BLaER1 treated with 17β-estradiol and CSF1 and Interleukin-3, amounts not matched to agents 10 nM and 100 nM (cell line): ENCODE data around the gene GPNMB.
A peak's percentile ranks its signal among the peaks of the same experiment; 100 is the strongest.
"Not testable (repeated sequence)": the region's sequence is repeated elsewhere in the genome, so short reads cannot be mapped to it uniquely, and the experiment has no call there.

Experiments used
- H3K27ac ChIP-seq, 11 experiments: shearing (Covaris generic); formaldehyde crosslinking; 2 replicates each; pipeline ENCODE4 v1.8.1; 2022
- H3K27me3 ChIP-seq, 11 experiments: shearing (Covaris generic); formaldehyde crosslinking; 2 replicates each; pipeline ENCODE4 v1.8.1; 2022
- H3K36me3 ChIP-seq, 11 experiments: shearing (Covaris generic); formaldehyde crosslinking; 2 replicates each; pipeline ENCODE4 v1.8.1; 2022
- H3K4me1 ChIP-seq, 10 experiments: shearing (Covaris generic); formaldehyde crosslinking; 2 replicates each; pipeline ENCODE4 v1.8.1; 2022
- H3K4me2 ChIP-seq, 11 experiments: shearing (Covaris generic); formaldehyde crosslinking; 2 replicates each; pipeline ENCODE4 v1.8.1; 2022
- H3K4me3 ChIP-seq, 10 experiments: shearing (Covaris generic); formaldehyde crosslinking; 2 replicates each; pipeline ENCODE4 v1.8.1; 2022
- H3K9ac ChIP-seq, 11 experiments: shearing (Covaris generic); formaldehyde crosslinking; 2 replicates each; pipeline ENCODE4 v1.8.1; 2022
- H3K9me3 ChIP-seq, 11 experiments: shearing (Covaris generic); formaldehyde crosslinking; replicated peaks in 1 of 11; 2 replicates each; pipeline ENCODE4 v1.8.1; 2022
- H4K20me1 ChIP-seq, 11 experiments: shearing (Covaris generic); formaldehyde crosslinking; 2 replicates each; pipeline ENCODE4 v1.8.1; 2022
- Cebpa-rat ChIP-seq, 11 experiments: shearing (Covaris generic); IDR thresholded peaks; 2 replicates each; pipeline ENCODE4 v1.8.1; 2022

Gene GPNMB

DNA sequence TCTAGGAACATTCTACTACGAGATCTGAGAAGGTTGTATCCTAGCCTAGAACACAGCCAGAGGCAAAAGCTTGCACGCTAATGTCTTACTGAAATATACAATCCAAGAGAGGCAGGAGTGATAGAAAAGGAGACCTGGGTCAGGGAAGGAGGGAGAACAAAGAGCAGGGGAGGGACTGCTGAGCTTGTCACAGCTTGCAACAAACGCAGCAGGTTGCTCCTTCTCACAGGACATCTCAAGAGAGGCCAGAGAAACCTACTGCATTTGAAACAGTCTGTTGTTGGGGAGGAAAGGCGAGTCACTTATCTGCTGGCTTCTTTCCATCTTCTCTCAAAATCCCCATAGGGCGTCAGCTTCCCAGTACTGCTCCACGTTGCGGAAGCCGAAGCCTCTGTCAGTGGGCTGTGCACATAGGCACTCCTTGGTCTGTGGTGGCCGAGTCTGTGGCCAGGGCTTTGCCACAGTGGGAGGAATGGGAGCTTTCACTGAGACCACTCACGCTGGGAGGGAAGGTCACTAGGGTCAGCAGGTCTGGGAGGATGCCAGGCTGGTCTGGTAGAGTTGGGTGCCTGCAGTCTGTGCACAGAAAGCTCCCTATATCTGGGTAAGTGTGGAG, 25.8 kb upstream of the GPNMB start:
- Histone ChIP-seq H4K20me1 (no peaks in the 10 kb centered on the region), H3K4me2 (no peak overlapping the region), H3K9me3 (no peaks in the 10 kb centered on the region; a peak in 1 of 22 replicates), H3K27me3 (no peaks in the 10 kb centered on the region), H3K4me1 (peaks cover 0 to 13% (median 0%) of the 10 kb centered on the region in 10 experiments; a peak in 3 of 20 replicates), H3K4me3 (no peak overlapping the region), H3K36me3 (no peaks in the 10 kb centered on the region), H3K9ac (no peak overlapping the region), H3K27ac (no peak overlapping the region)
- no peak for TF ChIP-seq Cebpa-rat (IDR thresholded peaks at IDR 0.05)

DNA sequence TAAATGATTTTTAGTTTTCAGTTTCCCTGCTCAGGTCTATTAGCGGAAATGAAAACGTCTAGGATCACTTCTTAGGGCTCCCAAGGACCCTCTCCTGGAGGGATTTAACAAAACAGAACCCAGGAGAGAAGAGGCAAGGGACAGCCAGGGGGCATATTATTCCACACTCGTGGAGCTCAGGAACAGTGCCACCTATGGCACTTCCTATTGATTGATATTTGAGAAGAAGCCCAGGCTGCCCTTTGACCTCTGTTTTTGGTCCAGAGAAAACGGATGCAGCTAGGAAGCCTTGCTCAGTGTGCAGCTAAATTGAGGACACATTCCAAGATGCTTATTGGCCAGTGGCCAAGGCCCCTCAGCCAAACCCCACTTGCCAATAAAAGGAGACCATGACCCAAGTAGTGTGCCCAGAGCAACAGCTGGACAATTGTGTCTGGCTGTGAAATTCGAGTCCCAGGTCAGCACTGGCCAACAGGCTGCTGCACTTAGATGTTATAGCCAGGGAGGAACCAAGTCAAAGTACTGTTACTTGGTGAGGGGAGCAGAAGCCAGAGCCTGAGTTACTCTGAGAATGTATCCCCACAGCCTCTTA, 24.0 kb upstream of the GPNMB start:
- Histone ChIP-seq H3K4me3 (no peak overlapping the region), H3K27me3 (no peaks in the 10 kb centered on the region), H4K20me1 (no peaks in the 10 kb centered on the region), H3K36me3 (no peaks in the 10 kb centered on the region), H3K4me1 (peaks cover 0 to 7% (median 2%) of the 10 kb centered on the region in 10 experiments; a peak in 4 of 20 replicates), H3K4me2 (no peak overlapping the region), H3K9me3 (no peaks in the 10 kb centered on the region; a peak in 1 of 22 replicates), H3K9ac (no peak overlapping the region), H3K27ac (no peak overlapping the region)
- TF ChIP-seq Cebpa-rat (IDR thresholded peaks at IDR 0.05) = no peak

DNA sequence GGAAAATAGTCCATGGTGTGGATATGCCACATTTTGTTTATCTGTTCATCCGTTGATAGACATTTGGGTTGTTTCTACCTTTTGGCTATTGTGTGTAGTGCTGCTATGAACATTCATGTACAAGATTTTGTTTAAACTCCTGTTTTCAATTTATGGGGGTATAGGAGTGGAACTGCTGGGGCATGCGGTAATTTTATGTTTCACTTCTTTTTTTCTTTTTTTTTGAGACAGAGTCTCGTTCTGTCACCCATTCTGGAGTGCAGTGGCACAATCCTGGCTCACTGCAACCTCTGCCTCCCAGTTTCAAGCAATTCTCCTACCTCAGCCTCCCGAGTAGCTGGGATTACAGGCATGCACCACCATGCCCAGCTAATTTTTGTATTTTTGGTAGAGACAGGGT, 22.2 kb upstream of the GPNMB start:
- not testable (repeated sequence) for H3K27me3 ChIP-seq, H3K4me1 ChIP-seq, H3K9ac ChIP-seq, H3K4me2 ChIP-seq, H3K27ac ChIP-seq, H3K36me3 ChIP-seq, H4K20me1 ChIP-seq, H3K9me3 ChIP-seq, H3K4me3 ChIP-seq

DNA sequence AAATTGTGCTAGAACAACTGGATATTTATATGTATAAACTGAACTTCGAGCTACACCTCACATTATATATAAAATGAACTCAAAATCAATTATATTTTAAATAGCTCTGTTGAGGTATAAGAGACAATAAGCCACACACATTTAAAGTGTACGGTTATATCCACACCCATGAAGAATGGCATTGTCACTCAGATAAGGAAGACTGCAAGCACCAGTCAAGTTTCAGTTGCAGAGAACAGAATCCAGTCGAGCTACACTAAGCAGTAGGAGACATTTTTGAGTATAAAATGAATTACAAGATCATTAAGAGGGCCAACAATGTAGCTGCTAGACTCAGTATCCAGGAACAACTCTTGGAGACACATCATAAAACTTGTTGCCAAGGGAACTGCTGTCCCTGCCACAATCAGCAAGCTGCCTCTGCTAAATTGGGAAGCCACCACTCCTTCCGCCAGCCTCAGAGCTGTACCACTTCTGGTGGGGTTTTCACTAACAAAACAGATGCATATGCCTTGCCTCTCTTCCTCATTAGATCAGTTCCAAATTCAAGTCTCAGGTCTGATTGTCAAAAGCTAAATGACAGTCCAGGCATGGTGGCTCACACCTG, 19.6 kb upstream of the GPNMB start:
- Histone ChIP-seq H3K4me1 (peaks cover 0 to 7% (median 2%) of the 10 kb centered on the region in 10 experiments; a peak in 4 of 20 replicates), H4K20me1 (no peaks in the 10 kb centered on the region), H3K4me3 (no peak overlapping the region), H3K4me2 (0 out of 22 replicates have a peak overlapping the region, but pooled peaks of 3 of the 11 experiments have one; percentile 4 to 8 (median 4)), H3K36me3 (no peaks in the 10 kb centered on the region), H3K27me3 (no peaks in the 10 kb centered on the region), H3K27ac (no peak overlapping the region), H3K9me3 (peaks cover 5 to 13% (median 7%) of the 10 kb centered on the region in 11 experiments; a peak in 20 of 22 replicates), H3K9ac (no peak overlapping the region)
- no peak for TF ChIP-seq Cebpa-rat (IDR thresholded peaks at IDR 0.05)

DNA sequence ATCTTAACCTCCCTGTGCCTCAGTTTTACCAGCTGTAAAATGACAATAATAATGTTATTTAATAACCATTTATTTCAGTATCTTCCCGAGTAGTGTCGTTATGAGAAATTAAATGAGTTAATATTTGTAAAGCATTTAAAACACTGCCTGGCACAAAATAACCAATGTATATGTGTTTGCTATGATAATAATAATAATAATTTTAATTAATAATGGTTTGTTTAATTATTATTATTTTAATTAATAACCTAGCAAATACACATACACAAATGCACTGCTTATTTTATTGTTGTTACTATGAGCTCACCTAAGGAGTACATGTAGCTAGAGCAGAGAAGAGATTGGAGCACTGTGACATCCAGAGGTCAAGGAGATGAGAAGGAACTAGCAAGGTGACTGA, 18.2 kb upstream of the GPNMB start:
- no peaks in the 10 kb centered on the region for H3K27me3 ChIP-seq
- no peak overlapping the region for H3K9ac ChIP-seq
- H3K4me1 ChIP-seq = peaks cover 0 to 7% (median 2%) of the 10 kb centered on the region in 10 experiments; a peak in 4 of 20 replicates
- no peaks in the 10 kb centered on the region for H3K36me3 ChIP-seq
- H4K20me1 ChIP-seq = no peaks in the 10 kb centered on the region
- H3K4me2 ChIP-seq = no peak overlapping the region
- H3K27ac ChIP-seq = no peak overlapping the region
- no peak for TF ChIP-seq Cebpa-rat (IDR thresholded peaks at IDR 0.05)
- peaks cover 5 to 13% (median 7%) of the 10 kb centered on the region in 11 experiments; a peak in 20 of 22 replicates for H3K9me3 ChIP-seq
- H3K4me3 ChIP-seq = no peak overlapping the region

DNA sequence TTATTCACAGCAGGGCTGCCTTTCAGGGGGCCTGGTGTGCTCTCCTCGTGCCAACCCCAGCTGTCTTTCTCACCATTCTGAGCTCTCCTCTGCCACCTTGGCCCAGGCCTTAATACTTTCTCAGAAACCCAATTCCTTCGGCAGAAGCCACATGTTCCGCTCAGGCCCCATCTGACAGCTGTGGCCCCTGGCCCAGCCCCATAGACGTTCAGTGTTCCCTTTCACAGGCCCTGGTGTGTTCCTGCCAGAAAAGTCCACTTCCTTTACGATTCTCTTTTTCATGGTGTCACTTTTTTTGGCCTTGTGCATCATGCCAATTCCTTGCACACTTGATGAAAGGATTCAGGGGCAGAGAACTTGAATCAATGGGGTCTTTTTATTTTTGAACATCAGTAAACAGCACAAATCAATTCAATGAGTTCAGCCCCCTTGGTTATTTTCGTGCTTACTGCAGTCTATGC, 15.9 kb upstream of the GPNMB start:
- Histone ChIP-seq H3K36me3 (no peaks in the 10 kb centered on the region), H3K4me3 (no peak overlapping the region), H3K4me2 (no peak overlapping the region), H3K27me3 (no peaks in the 10 kb centered on the region), H3K27ac (no peak overlapping the region), H3K9me3 (peaks cover 5 to 13% (median 7%) of the 10 kb centered on the region in 11 experiments; a peak in 20 of 22 replicates), H3K9ac (no peak overlapping the region), H3K4me1 (peaks cover 0 to 7% (median 2%) of the 10 kb centered on the region in 10 experiments; a peak in 4 of 20 replicates), H4K20me1 (no peaks in the 10 kb centered on the region)
- TF ChIP-seq Cebpa-rat (IDR thresholded peaks at IDR 0.05) = no peak

DNA sequence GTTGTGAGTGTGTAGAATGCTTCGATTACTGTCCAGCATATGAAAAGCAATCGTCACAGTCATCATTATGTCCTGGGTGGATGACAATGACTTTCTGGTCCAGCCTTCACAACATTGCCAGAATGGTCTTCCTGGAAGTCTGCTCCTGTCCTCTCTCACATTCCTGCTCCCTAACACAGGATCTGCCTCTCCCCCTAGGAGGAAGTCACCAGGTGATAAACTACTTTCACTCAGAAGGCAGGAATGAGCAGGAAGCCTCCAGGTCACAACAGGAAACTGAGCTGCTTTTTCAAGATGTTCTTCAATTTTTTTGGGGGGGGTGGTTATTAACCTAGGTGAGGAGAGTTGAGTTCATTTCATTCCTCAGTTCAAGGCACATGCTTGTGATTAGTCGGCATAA, 13.6 kb upstream of the GPNMB start:
- no peak for TF ChIP-seq Cebpa-rat (IDR thresholded peaks at IDR 0.05)
- no peaks in the 10 kb centered on the region for H3K36me3 ChIP-seq
- H3K4me3 ChIP-seq = no peak overlapping the region
- H4K20me1 ChIP-seq = no peaks in the 10 kb centered on the region
- H3K9me3 ChIP-seq = peaks cover 5 to 13% (median 7%) of the 10 kb centered on the region in 11 experiments; a peak in 20 of 22 replicates
- H3K9ac ChIP-seq = no peak overlapping the region
- H3K27ac ChIP-seq = no peak overlapping the region
- no peaks in the 10 kb centered on the region for H3K4me1 ChIP-seq
- no peaks in the 10 kb centered on the region for H3K27me3 ChIP-seq
- H3K4me2 ChIP-seq = no peak overlapping the region

DNA sequence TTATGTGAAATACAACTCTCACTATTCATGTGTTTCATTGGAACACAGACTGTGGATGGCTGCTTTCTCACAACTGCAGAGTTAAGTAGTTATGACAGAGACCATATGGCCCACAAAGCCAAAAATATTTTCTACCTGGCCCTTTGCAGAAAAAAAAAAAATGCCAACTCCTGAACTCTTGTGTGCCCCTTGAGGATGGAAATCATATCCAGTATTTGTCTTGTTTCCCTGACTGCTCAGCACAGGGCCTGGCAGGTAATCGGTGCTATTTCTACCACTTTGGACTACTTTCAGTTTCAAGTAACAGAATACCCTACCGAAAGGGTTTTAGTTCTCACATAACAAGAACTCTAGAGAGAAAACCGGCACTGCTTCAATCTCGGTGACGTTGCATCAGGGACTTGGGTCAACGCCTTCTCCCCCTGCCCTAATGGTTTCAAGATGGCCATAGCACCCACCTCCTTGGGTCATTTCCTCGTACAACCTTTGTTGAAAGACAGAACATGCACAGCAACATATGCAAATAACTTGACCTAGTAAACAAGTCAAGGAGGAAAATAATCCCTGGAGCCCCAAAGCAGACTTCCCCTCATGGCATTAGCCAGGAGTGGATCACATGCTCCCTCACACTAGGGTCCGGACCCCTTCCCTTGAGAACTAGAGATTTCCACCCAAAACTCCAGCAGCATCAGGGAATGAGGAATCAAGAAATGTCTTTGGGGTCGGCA, 11.8 kb upstream of the GPNMB start:
- no peak overlapping the region for H3K4me3 ChIP-seq
- 0 out of 22 replicates have a peak, but pooled peaks cover 0 to 1% (median 0%) of the 10 kb centered on the region in 11 experiments for H3K9me3 ChIP-seq
- H3K27me3 ChIP-seq = no peaks in the 10 kb centered on the region
- no peak for TF ChIP-seq Cebpa-rat (IDR thresholded peaks at IDR 0.05)
- no peak overlapping the region for H3K4me2 ChIP-seq
- H3K36me3 ChIP-seq = no peaks in the 10 kb centered on the region
- no peak overlapping the region for H3K9ac ChIP-seq
- H4K20me1 ChIP-seq = no peaks in the 10 kb centered on the region
- H3K4me1 ChIP-seq = no peaks in the 10 kb centered on the region
- H3K27ac ChIP-seq = no peak overlapping the region

DNA sequence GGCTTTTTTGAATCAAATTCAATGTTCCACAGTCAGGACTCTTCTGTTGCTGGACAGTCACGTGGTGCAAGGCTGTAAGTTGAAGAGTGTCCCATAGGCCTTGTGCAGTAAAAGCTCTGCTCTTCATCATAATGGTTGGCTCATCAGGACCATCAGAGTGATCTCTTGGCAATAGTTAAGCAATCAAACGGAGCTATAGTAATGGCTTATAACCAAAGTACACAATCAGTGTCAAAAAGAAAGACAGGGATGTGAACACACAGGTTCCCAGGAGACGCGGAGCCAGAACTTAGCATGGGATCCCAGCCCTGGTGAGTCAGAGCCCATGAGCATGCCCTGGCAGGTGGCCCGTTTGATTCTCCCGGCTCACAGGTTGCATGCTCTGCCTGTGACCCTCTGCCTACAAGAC, 10.8 kb upstream of the GPNMB start:
- no peak overlapping the region for H3K27ac ChIP-seq
- no peaks in the 10 kb centered on the region for H4K20me1 ChIP-seq
- H3K9me3 ChIP-seq = no peaks in the 10 kb centered on the region
- H3K4me3 ChIP-seq = no peak overlapping the region
- H3K36me3 ChIP-seq = no peaks in the 10 kb centered on the region
- no peak for TF ChIP-seq Cebpa-rat (IDR thresholded peaks at IDR 0.05)
- no peak overlapping the region for H3K4me2 ChIP-seq
- H3K4me1 ChIP-seq = no peaks in the 10 kb centered on the region
- no peak overlapping the region for H3K9ac ChIP-seq
- no peaks in the 10 kb centered on the region for H3K27me3 ChIP-seq
